M059J (cell line): Measurements from ENCODE around the gene ODF4. TPM values are rescaled to one million over a fixed set of nuclear protein-coding genes. Genes with fewer than 3 reads are reported as not detected.
A peak's percentile ranks its signal among the peaks of the same experiment; 100 is the strongest.

ENCODE experiments used
- DNase-seq: peaks from one replicate; pipeline ENCODE4 v3.0.0-alpha.2; 2012; ENCODE audit warnings: low read depth
- total RNA-seq: library from RNA; depleted of rRNA; stranded (reverse); fragments of >200 nt; shearing (Covaris generic); gene quantifications from 2 replicates; pipeline ENCODE4 v1.2.3, GENCODE V29; 2014; rRNA removed

Gene ODF4
- total RNA-seq = not detected in 2 replicates

GRCh38 chr17:8339540-8339939 lies at the start of gene ODF4:
TSS of gene ODF4 (plus strand) at chr17:8339840. CDS start at chr17:8340052, 212 bp downstream.
- DNase-seq = no peak

- peak; percentile 48 for DNase-seq
Measured at GRCh38 chr17:8290043-8290442, 49.6 kb upstream of the ODF4 start.

- no peak for DNase-seq
Measured at GRCh38 chr17:8292639-8293395, 46.8 kb upstream of the ODF4 start.

GRCh38 chr17:8294361-8294760 lies 45.3 kb upstream of the ODF4 start:
- DNase-seq = no peak

GRCh38 chr17:8294814-8295316 lies 44.8 kb upstream of the ODF4 start:
- DNase-seq = no peak

- no peak for DNase-seq
Measured at GRCh38 chr17:8300226-8300625, 39.4 kb upstream of the ODF4 start.

GRCh38 chr17:8300627-8301242 lies 38.9 kb upstream of the ODF4 start:
- DNase-seq = peak; percentile 69

GRCh38 chr17:8310601-8311123 lies 29.0 kb upstream of the ODF4 start:
- DNase-seq = no peak

- no peak for DNase-seq
Measured at GRCh38 chr17:8311131-8311790, 28.4 kb upstream of the ODF4 start.

- DNase-seq = no peak
Measured at GRCh38 chr17:8312251-8312650, 27.4 kb upstream of the ODF4 start.

- no peak for DNase-seq
Measured at GRCh38 chr17:8312726-8313600, 26.7 kb upstream of the ODF4 start.

- DNase-seq = peak; percentile 51
Measured at GRCh38 chr17:8314797-8315763, 24.6 kb upstream of the ODF4 start.

- no peak for DNase-seq
Measured at GRCh38 chr17:8315764-8316217, 23.8 kb upstream of the ODF4 start.

GRCh38 chr17:8318010-8318935 lies 21.4 kb upstream of the ODF4 start:
- DNase-seq = no peak

- DNase-seq = no peak
Measured at GRCh38 chr17:8320262-8320661, 19.4 kb upstream of the ODF4 start.

GRCh38 chr17:8320990-8321389 lies 18.6 kb upstream of the ODF4 start:
- DNase-seq = no peak

- no peak for DNase-seq
Measured at GRCh38 chr17:8322061-8322460, 17.6 kb upstream of the ODF4 start.

- no peak for DNase-seq
Measured at GRCh38 chr17:8324132-8324531, 15.5 kb upstream of the ODF4 start.

- DNase-seq = no peak
Measured at GRCh38 chr17:8324923-8325322, 14.7 kb upstream of the ODF4 start.
